Transverse colon (tissue), 4 donors: ENCODE data around the gene LCP1. TPM values are rescaled to one million over a fixed set of nuclear protein-coding genes. Genes with fewer than 3 reads are reported as not detected.
"Not testable (repeated sequence)": the region's sequence is repeated elsewhere in the genome, so short reads cannot be mapped to it uniquely, and the experiment has no call there.

Experiments used
- DNase-seq: peaks from one replicate; pipeline ENCODE4 v3.0.0-alpha.2; 2019
- H3K27ac ChIP-seq, 4 donors: fragments of 200-600 bp; sonication (generic); 2 replicates each; pipeline ENCODE4 v1.5.1; 2016 to 2018; ENCODE audit warnings: inconsistent platforms in 4 of 4
- H3K27me3 ChIP-seq: fragments of 200-600 bp; sonication (generic); 2 replicates; pipeline ENCODE4 v1.5.1; 2017; ENCODE audit warnings: inconsistent platforms
- H3K36me3 ChIP-seq, 4 donors: fragments of 200-600 bp; sonication (generic); 2 replicates each; pipeline ENCODE4 v1.5.1; 2017 to 2019; ENCODE audit warnings: inconsistent platforms in 4 of 4
- H3K4me1 ChIP-seq, 4 donors: fragments of 200-600 bp; sonication (generic); 2 replicates each; pipeline ENCODE4 v1.5.1; 2017 to 2020; ENCODE audit warnings: inconsistent platforms in 4 of 4
- H3K4me3 ChIP-seq, 4 donors: fragments of 200-600 bp; sonication (generic); 1 replicate in 1 of 4; 2 replicates in 3 of 4; pipeline versions ENCODE4 v1.5.1 to v1.6.1; 2017 to 2019; ENCODE audit warnings: inconsistent platforms in 4 of 4
- H3K9me3 ChIP-seq, 2 donors: fragments of 200-600 bp; sonication (generic); 2 replicates each; pipeline ENCODE4 v1.5.1; 2017 to 2019; ENCODE audit warnings: inconsistent platforms in 2 of 2
- EP300 ChIP-seq: sonication (generic); formaldehyde crosslinking; IDR thresholded peaks from one replicate; pipeline ENCODE4 v1.6.1; 2017; ENCODE audit warnings: antibody characterized with exemption, low read depth
- POLR2A ChIP-seq: fragments of 450-650 bp; IDR thresholded peaks from one replicate; pipeline ENCODE4 v1.6.1; 2016; ENCODE audit warnings: antibody characterized with exemption, mild to moderate bottlenecking, moderate library complexity
- POLR2AphosphoS5 ChIP-seq, 3 donors: sonication (generic); formaldehyde crosslinking; IDR thresholded peaks; one replicate each; pipeline ENCODE4 v1.6.1; 2016; ENCODE audit warnings: antibody characterized with exemption in 3 of 3
- WGBS, 2 donors: methylation state at CpG; one replicate each; pipeline ENCODE4 v1.1.5; 2018; ENCODE audit warnings: low coverage in 1 of 2; 5-methylcytosine and 5-hydroxymethylcytosine counted together
- in situ Hi-C, 4 donors: fragments of 200-750 bp; cut with MboI; loops; one replicate each; pipeline versions ENCODE4 v1.15.0 to v1.15.1; 2017; ENCODE audit warnings: low sequenced_read_pairs in 3 of 4, low pct_ligation_motif_present in 1 of 4, low pct_unique_long_range_greater_than_20kb in 1 of 4
- intact Hi-C: fragments of 100-400 bp; cut with DNase I; formaldehyde crosslinking; loops from one replicate; pipeline ENCODE4 v1.15.1; 2023; ENCODE audit warnings: low total_unique reads
- total RNA-seq, 4 donors: library from RNA; depleted of rRNA; stranded (reverse); fragments of >200 nt; gene quantifications; one replicate each; pipeline ENCODE4 v1.1.0, GENCODE V29; 2016
- TF ChIP-seq, protein P1 (sequence below), 5 experiments: fragments of 200-600 bp in 3 of 5; fragments of 450-650 bp in 2 of 5; sonication (generic) in 3 of 5; IDR thresholded peaks; 1 replicate in 2 of 5; 2 replicates in 3 of 5; pipeline ENCODE4 v1.5.1; 2016 to 2017; ENCODE audit warnings: antibody characterized with exemption in 5 of 5, inconsistent platforms in 3 of 5, mild to moderate bottlenecking in 2 of 5, moderate library complexity in 1 of 5

The LCP1 gene
- total RNA-seq, 4 donors from 2014 or later, result 1.6 to 35.7 (median 26.1) TPM

- TF ChIP-seq EP300 (no peak), POLR2A (no peak)
- Histone ChIP-seq H3K36me3 (no peaks in the 10 kb centered on the region), H3K27ac (no peak overlapping the region), H3K27me3 (no peaks in the 10 kb centered on the region), H3K9me3 (no peaks in the 10 kb centered on the region), H3K4me1 (peaks cover 0 to 16% (median 0%) of the 10 kb centered on the region in 4 donors), H3K4me3 (no peak overlapping the region)
- 31 to 32% methylated on average over 5 of the region's 5 CpGs for WGBS, 2 donors
- intact Hi-C loops, result no loop called here
- no peak for DNase-seq
- in situ Hi-C loops, result no loop called here
Measured at GRCh38 chr13:46165485-46166223, 16.3 kb downstream of the LCP1 start.

- intact Hi-C loops, result no loop called here
- no peaks in the 10 kb centered on the region for H3K36me3 ChIP-seq
- DNase-seq, result no peak
- no peaks in the 10 kb centered on the region for H3K27me3 ChIP-seq
- H3K4me1 ChIP-seq, result peaks cover 0 to 19% (median 0%) of the 10 kb centered on the region in 4 donors
- no peak overlapping the region for H3K27ac ChIP-seq
- H3K9me3 ChIP-seq, result no peaks in the 10 kb centered on the region
- no peak for TF ChIP-seq EP300
- TF ChIP-seq, protein P1, sequence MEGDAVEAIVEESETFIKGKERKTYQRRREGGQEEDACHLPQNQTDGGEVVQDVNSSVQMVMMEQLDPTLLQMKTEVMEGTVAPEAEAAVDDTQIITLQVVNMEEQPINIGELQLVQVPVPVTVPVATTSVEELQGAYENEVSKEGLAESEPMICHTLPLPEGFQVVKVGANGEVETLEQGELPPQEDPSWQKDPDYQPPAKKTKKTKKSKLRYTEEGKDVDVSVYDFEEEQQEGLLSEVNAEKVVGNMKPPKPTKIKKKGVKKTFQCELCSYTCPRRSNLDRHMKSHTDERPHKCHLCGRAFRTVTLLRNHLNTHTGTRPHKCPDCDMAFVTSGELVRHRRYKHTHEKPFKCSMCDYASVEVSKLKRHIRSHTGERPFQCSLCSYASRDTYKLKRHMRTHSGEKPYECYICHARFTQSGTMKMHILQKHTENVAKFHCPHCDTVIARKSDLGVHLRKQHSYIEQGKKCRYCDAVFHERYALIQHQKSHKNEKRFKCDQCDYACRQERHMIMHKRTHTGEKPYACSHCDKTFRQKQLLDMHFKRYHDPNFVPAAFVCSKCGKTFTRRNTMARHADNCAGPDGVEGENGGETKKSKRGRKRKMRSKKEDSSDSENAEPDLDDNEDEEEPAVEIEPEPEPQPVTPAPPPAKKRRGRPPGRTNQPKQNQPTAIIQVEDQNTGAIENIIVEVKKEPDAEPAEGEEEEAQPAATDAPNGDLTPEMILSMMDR (IDR thresholded peaks at IDR 0.05), result no peak
- TF ChIP-seq POLR2AphosphoS5 (IDR thresholded peaks at IDR 0.05), result no peak
- TF ChIP-seq POLR2A, result no peak
- in situ Hi-C loops, result no loop called here
- no peak overlapping the region for H3K4me3 ChIP-seq
Measured at GRCh38 chr13:46164661-46165060, 17.3 kb downstream of the LCP1 start.

DNA sequence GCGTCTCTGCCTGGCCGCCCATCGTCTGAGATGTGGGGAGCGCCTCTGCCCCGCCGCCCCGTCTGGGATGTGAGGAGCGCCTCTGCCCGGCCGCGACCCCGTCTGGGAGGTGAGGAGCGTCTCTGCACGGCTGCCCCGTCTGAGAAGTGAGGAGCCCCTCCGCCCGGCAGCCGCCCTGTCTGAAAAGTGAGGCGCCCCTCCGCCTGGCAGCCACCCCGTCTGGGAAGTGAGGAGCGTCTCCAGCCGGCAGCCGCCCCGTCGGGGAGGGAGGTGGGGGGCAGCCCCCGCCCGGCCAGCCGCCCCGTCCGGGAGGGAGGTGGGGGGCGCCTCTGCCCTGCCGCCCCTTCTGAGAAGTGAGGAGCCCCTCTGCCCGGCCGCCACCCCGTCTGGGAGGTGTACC, 19.2 kb downstream of the LCP1 start:
- H3K27ac ChIP-seq, H3K4me1 ChIP-seq, H3K9me3 ChIP-seq, H3K4me3 ChIP-seq, H3K27me3 ChIP-seq, in situ Hi-C loops, H3K36me3 ChIP-seq, DNase-seq, intact Hi-C loops: not testable (repeated sequence)
- 93% methylated on average over 26 of the region's 36 CpGs; no CpG with 5 or more reads in 1 of the 2 donors for WGBS, 2 donors

DNA sequence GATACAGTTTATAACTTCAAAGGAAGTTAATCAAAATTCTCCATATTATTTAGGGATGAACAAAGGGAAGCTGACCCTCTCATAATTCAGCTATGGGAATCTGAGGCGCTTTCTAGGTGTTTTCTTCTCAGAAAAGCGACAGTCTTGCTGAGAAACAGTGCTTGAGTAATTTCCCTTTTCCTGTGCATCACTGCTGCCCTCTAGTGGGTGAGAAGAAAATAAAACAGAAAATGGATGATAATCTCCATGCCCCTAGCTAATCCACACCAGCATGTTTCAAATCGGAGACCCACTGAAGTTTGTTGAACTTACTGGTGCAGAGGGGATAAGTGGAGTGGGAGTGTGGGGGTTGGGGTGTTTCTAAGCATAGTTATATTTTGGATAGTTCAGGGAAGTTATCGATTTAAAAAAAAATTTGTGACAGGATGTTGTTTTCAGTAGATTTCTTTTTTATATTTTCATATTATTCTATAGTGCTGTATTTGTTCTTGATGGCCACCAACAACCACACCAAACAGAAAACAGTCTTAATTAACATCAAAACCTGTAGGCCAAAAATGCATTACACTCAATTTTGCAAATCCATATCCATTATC, 21.4 kb downstream of the LCP1 start:
- WGBS, 2 donors, result 11 to 12% methylated on average over 4 of the region's 4 CpGs

GRCh38 chr13:46160065-46160464, 21.9 kb downstream of the LCP1 start:
- in situ Hi-C loops (no loop called here), intact Hi-C loops (no loop called here)
- Histone ChIP-seq H3K9me3 (no peaks in the 10 kb centered on the region), H3K4me1 (peaks cover 0 to 5% (median 0%) of the 10 kb centered on the region in 4 donors), H3K4me3 (no peak overlapping the region), H3K27me3 (no peaks in the 10 kb centered on the region), H3K36me3 (no peaks in the 10 kb centered on the region), H3K27ac (no peak overlapping the region)
- 58 to 60% methylated on average over 4 of the region's 4 CpGs for WGBS, 2 donors
- no peak for DNase-seq
- TF ChIP-seq POLR2AphosphoS5 (IDR thresholded peaks at IDR 0.05) (no peak), POLR2A (no peak), EP300 (no peak)
- TF ChIP-seq, protein P1 (IDR thresholded peaks at IDR 0.05), result no peak

More for the DNA sequence above, 21.4 kb downstream of the LCP1 start:
- H3K4me3 ChIP-seq, result no peak overlapping the region
- TF ChIP-seq POLR2AphosphoS5 (IDR thresholded peaks at IDR 0.05) (no peak), EP300 (no peak)
- TF ChIP-seq, protein P1 (IDR thresholded peaks at IDR 0.05), result peak; percentile 63 to 79 (median 71)
- DNase-seq, result no peak
- H3K27me3 ChIP-seq, result no peaks in the 10 kb centered on the region
- H3K4me1 ChIP-seq, result peaks cover 0 to 5% (median 0%) of the 10 kb centered on the region in 4 donors
- H3K27ac ChIP-seq, result no peak overlapping the region
- H3K9me3 ChIP-seq, result no peaks in the 10 kb centered on the region
- H3K36me3 ChIP-seq, result no peaks in the 10 kb centered on the region
- in situ Hi-C loops (no loop called here), intact Hi-C loops (no loop called here)
